ENCODE measurements around the gene HTT.
"Not testable (repeated sequence)": the region's sequence is repeated elsewhere in the genome, so short reads cannot be mapped to it uniquely, and the experiment has no call there.

Gene HTT

GRCh38 chr4:3121596-3121995, 47.1 kb downstream of the HTT start:
- no peak for DNase-seq (ENCODE audit: low read depth)

GRCh38 chr4:3122081-3122563, 47.6 kb downstream of the HTT start:
- DNase-seq (ENCODE audit: low read depth) = no peak

DNA sequence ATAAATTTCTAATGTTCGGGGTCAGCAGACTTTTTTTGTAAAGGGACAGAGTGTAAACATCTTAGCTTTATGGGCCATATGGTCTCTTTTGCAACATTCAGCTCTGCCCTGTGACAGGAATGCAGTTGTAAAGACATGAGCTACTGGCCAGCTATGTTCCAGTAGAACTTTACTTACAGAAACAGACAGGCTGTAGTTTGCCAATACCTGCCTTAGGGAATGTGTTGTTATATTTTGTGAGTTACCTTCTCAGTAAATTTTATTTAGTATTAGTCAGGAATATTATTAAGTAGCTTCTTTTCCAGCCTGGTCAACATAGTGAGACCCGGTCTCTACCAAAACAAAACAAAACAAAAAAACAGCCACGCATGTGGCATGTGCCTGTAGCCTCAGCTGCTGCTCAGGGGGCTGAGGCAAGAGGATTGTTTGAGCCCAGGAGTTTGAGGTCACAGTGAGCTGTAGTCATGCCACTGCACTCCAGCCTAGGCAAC, 48.7 kb downstream of the HTT start:
- DNase-seq (ENCODE audit: low read depth) = no peak

DNA sequence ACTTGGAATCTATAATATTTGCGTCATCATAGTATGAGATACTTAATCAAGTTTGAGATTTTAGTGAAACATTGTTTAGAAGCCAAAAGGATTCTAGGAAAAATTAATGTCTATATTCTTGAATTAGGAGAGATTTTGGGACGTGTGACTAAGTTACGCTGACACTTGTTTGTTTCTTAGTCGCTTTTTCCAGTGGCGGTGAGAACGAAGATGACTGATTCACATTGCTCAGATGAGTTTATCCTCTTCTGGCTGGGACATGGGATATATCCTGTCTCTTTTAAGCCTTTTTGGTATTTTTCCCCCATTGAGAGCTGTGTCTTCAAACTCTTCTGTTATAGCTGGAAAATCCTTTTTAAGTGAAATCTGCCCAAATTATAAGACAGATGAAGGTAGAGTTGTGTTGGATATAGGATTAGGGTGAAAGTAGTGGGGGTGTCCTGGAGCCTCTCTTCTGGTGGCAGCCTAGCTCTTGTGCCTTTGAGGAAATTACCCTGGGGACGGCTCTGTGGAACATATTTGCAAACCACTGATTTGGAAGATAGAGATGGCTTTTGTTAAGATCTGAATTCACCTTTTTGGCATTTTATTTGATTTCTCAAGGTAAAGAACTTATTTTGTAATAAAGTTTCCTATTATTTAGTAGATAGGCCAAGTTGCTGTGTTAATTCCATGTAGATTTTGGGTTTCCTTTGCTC, 49.7 kb downstream of the HTT start:
- DNase-seq (ENCODE audit: low read depth) = no peak

DNA sequence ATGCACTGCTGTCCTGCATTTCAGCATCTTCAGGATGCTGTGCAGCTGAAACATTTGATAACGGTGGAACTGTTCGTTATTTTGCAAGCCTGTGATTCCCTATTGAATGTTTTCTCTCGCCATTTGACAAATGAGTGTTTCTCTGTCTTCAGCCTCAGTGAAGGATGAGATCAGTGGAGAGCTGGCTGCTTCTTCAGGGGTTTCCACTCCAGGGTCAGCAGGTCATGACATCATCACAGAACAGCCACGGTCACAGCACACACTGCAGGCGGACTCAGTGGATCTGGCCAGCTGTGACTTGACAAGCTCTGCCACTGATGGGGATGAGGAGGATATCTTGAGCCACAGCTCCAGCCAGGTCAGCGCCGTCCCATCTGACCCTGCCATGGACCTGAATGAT, 52.6 kb downstream of the HTT start:
- DNase-seq (ENCODE audit: low read depth) = no peak

DNA sequence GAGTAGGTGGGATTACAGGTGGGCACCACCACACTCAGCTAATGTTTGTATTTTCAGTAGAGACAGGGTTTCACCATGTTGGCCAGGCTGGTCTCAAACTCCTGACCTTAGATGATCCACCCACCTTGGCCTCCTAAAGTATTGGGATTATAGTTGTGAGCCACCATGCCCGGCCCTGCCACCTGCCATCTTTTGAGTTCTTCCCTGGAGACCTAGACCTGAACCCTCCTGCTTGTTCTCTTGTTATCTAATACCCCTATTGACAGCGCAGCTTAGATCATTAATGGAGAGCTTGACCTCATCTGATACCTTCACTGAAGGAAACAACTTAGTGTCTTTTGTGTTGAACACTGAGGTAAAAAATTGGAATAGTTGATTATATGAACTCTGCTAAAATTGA, 53.6 kb downstream of the HTT start:
- DNase-seq (ENCODE audit: low read depth) = no peak

DNA sequence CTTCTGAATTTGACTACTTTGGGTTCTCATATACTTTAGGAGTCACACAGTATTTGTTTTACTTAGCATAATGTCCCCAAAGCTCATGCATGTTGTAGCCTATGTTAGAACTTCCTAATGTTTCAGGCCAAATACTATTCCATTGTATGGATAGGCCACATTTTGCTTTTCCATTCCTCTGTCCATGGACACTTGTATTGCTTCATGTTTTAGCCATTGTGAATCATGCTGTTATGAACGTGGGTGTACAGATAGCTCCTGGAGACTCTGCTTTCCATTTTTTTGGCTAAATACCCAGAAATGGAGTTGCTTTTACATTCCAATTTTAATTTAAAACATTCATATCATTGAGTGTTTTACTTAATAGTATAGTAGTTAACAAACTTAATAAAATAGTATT, 54.5 kb downstream of the HTT start:
- DNase-seq (ENCODE audit: low read depth) = no peak

- DNase-seq (ENCODE audit: low read depth) = no peak
Measured at GRCh38 chr4:3130201-3130600, 55.7 kb downstream of the HTT start.

DNA sequence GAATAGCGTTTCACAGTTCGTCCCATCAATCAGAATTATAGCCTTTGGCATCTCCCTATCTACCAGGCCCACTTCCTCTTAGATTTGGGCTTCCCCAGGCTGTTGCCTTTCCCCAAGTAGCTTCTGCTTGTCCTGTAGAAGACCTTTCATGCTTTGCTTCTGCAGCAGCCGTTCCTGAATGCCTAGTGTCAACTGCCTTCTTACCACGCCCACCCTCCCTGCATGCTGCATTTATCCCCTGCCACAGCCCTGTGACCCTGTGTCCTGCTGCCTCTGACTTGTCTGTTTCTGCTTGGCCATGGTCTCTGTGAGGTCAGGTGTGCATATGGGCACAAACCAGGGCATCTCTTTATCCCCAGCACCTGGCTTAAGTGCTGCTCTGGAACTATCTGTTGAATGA, 56.3 kb downstream of the HTT start:
- DNase-seq (ENCODE audit: low read depth) = no peak

GRCh38 chr4:3134201-3134600, 59.7 kb downstream of the HTT start:
- DNase-seq (ENCODE audit: low read depth) = no peak

DNA sequence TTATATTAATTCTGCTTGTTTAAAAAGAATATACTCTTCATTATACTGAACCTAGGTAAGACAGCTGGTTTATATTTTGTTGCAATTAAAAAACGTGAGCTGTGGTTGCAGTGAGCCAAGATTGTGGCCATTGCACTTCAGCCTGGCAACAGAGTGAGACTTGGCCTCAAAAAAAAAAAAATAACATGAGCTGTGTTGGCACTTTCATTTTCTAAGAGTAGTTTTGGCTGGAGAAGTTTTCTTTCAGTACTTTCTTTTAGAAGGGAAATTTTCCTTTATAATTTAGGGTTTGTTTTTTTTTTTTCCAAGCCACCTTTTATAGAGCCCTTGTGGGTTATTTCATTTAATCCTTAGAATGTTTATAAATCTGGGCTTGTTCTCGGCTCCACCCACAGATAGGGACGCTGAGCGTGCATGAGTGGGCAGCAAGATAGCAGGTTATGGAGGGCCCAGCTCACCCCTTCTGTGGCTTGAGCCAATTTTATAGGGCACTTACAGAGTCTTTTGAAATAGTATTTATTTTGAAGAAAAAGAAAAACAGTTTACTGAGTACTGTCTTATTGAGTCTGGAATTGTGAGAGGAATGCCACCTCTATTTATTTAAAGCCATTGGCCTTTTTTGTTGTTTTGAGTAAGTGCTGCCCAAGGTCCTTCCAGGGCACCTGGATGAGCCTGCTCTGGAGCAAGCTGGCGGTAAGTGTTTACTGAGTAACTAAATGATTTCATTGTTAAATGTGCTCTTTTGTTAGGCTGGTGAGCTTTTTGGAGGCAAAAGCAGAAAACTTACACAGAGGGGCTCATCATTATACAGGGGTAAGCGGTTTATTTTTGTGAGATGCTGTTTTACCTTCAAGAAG, 60.9 kb downstream of the HTT start:
- no peak for DNase-seq (ENCODE audit: low read depth)

DNA sequence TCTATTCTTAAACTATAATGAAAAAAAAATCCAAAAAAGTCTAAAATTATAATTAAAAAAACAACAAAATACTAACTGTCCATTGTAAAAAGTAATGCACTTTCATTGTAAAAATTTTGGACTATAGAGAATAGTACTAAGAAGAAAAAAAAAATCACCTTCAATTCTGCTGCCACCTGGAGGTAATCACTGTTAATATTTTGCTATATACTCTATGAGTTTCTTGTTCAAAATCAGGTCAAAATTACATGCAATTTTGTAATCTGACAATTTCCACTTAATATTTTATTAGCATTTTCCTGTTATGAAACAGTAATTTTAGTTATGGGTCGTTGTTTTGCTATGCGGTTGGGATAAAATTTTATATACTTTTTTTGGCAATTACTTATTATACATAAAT, 62.0 kb downstream of the HTT start:
- no peak for DNase-seq (ENCODE audit: low read depth)

GRCh38 chr4:3137908-3138307, 63.4 kb downstream of the HTT start:
- no peak for DNase-seq (ENCODE audit: low read depth)

DNA sequence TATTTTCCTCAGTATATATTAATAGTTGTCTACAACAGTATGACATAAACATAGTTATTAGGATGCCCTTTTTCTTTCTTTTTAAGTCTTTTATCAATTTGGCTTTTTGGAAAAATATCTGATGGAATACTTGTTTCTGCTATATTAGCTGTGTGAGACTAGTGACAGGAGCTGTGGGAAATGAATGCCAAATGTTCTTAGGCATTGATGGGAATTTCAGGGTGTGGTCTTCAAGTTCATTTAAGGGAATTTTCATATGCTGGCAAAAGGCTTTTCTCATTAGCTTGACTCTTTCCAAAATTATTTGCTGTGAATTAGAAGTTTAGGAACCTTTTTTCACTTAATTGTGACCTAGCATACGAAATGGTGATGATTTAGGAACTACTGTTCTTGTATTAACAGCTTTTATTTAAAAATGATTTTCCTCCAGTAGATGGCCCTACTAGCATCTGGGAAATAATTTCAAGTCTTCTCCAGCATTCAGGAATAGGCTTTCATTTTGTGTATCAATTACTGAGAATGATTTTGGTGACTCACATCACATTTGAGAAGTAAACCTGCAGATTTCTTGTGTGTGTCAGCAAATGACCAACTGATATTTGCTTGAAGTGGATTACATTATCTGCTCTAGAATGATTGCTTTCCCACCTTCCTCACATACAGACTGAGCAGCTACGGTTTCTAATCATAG, 70.9 kb downstream of the HTT start:
- no peak for DNase-seq (ENCODE audit: low read depth)

DNA sequence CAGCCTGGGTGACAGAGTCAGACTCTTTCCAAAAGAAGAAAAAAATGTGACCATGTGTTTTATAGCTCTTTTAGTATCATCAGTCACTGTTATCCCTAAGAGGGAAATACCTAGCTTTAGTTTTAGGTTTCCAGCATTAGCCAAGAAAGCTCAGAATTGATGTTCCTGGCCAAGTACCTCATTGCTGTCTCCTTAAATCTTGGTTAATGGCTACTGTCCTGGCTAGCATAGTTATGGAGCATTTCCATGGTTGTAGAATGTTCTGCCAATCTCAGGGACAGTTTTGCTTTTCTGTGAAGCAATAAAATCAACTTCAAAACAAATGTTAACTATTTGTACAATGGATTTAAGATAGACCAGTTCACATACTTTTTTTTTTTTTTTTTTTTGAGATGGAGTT, 74.4 kb downstream of the HTT start:
- DNase-seq (ENCODE audit: low read depth) = no peak

DNA sequence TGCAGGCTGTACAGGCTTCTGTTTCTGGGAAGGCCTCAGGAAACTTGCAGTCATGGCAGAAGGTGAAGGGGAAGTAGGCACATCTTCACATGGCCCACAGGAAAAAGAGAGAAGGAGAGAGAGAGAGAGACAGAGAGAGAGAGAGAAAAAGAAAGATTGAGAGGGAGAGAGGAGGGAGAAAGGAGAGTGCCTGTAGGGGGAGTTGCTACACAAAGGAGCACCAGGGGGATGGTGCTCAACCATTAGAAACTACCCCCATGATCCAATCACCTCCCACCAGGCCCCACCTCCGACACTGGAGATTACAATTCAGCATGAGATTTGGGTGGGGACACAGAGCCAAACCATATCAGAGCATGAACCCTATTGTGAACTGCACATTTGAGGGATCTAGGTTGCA, 76.8 kb downstream of the HTT start:
- DNase-seq (ENCODE audit: low read depth) = not testable (repeated sequence)

DNA sequence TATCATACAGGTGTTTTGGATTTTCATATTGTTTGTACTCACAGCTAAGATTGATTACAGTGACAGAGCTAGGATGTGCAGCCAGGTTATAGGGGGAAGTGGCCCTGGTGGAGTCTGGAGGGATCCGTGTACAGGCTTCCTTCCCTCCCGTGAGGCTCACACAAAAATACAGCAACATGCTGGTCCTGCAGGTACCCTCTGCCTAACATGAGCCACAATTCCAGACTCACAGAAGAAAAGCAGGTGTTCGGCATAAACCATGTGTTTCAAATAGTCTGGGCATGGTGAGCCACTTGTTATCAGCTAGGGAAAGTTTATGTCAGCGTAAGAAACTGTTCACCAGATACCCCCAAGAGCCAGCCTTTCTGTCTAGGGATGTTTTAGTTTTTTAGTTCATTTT, 82.9 kb downstream of the HTT start:
- DNase-seq (ENCODE audit: low read depth) = no peak

- DNase-seq (ENCODE audit: low read depth) = no peak
Measured at GRCh38 chr4:3158841-3159240, 84.4 kb downstream of the HTT start.

GRCh38 chr4:3160438-3160837, 86.0 kb downstream of the HTT start:
- no peak for DNase-seq (ENCODE audit: low read depth)

DNA sequence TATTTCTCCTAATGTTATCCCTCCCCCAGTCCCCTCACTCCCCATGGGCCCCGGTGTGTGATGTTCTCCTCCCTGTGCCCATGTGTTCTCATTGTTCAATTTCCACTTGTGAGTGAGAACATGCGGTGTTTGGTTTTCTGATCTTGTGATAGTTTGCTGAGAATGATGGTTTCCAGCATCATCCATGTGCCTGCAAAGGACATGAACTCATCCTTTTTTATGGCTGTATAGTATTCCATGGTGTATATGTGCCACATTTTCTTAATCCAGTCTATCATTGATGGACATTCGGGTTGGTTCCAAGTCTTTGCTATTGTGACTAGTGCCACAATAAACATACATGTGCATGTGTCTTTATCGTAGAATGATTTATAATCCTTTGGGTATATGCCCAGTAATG, 86.6 kb downstream of the HTT start:
- not testable (repeated sequence) for DNase-seq (ENCODE audit: low read depth)

GRCh38 chr4:3166434-3166833, 92.0 kb downstream of the HTT start:
- DNase-seq (ENCODE audit: low read depth) = not testable (repeated sequence)

GRCh38 chr4:3168029-3168428, 93.5 kb downstream of the HTT start:
- no peak for DNase-seq (ENCODE audit: low read depth)
